NCI-H2196 (cell line): Measurements from ENCODE around the gene SLC25A53.
"Not testable (repeated sequence)": the region's sequence is repeated elsewhere in the genome, so short reads cannot be mapped to it uniquely, and the experiment has no call there.

ENCODE experiments used
- DNase-seq: peaks from one replicate; lab custom pipeline; 2025; ENCODE audit not compliant: unreplicated experiment; lab: John Stamatoyannopoulos, UW

Gene SLC25A53

GRCh38 chrX:104134583-104135261, 22.1 kb downstream of the SLC25A53 start:
- no peak for DNase-seq

GRCh38 chrX:104130808-104131207, 26.0 kb downstream of the SLC25A53 start:
- DNase-seq: no peak

GRCh38 chrX:104126856-104127255, 30.0 kb downstream of the SLC25A53 start:
- no peak for DNase-seq

- no peak for DNase-seq
Observed at GRCh38 chrX:104122829-104123228, 34.0 kb downstream of the SLC25A53 start.

- DNase-seq: no peak
Observed at GRCh38 chrX:104118765-104119164, 38.0 kb downstream of the SLC25A53 start.

- no peak for DNase-seq
Observed at GRCh38 chrX:104117759-104118158, 39.0 kb downstream of the SLC25A53 start.

- DNase-seq: peak; percentile 50
Observed at GRCh38 chrX:104113222-104113965, 43.4 kb downstream of the SLC25A53 start.

GRCh38 chrX:104112326-104112951, 44.4 kb downstream of the SLC25A53 start, which contains the start of gene ZCCHC18:
Gene ZCCHC18, plus strand, starts transcription at chrX:104112523. Its CDS starts 1,589 bp downstream, at chrX:104114112.
- DNase-seq: peak; percentile 62

GRCh38 chrX:104110491-104111240, 46.1 kb downstream of the SLC25A53 start:
- DNase-seq: not testable (repeated sequence)

GRCh38 chrX:104108955-104109354, 47.9 kb downstream of the SLC25A53 start:
- no peak for DNase-seq

- DNase-seq: no peak
Observed at GRCh38 chrX:104105330-104106262, 51.2 kb downstream of the SLC25A53 start.

- DNase-seq: no peak
Observed at GRCh38 chrX:104104676-104105075, 52.1 kb downstream of the SLC25A53 start.

- DNase-seq: no peak
Observed at GRCh38 chrX:104098919-104099318, 57.9 kb downstream of the SLC25A53 start.

GRCh38 chrX:104098151-104098808, 58.5 kb downstream of the SLC25A53 start:
- DNase-seq: peak; percentile 49

GRCh38 chrX:104085919-104086318, 70.9 kb downstream of the SLC25A53 start:
- DNase-seq: no peak

GRCh38 chrX:104085477-104085876, 71.3 kb downstream of the SLC25A53 start:
- DNase-seq: no peak

GRCh38 chrX:104084534-104085277, 72.1 kb downstream of the SLC25A53 start:
- no peak for DNase-seq

- no peak for DNase-seq
Observed at GRCh38 chrX:104084063-104084462, 72.7 kb downstream of the SLC25A53 start.

- DNase-seq: not testable (repeated sequence)
Observed at GRCh38 chrX:104077854-104078253, 79.0 kb downstream of the SLC25A53 start.
